ENCODE measurements around the gene ATXN7L2. TPM values are rescaled to one million over a fixed set of nuclear protein-coding genes. Genes with fewer than 3 reads are reported as not detected.
A peak's percentile ranks its signal among the peaks of the same experiment; 100 is the strongest.

The ATXN7L2 gene
- 6.4 and 6.8 TPM in 2 replicates for total RNA-seq
- long read RNA-seq, partial matches to known transcripts: 0 of 1 reads
- long read RNA-seq, other reads (novel, unspliced or antisense): 1 of 1 reads

- Mint-ChIP-seq H3K27ac (ENCODE audit: unreplicated experiment) (peak within 1 kb of the TSS; percentile 84), H3K36me3 (ENCODE audit: unreplicated experiment) (peaks cover 6% of the 10 kb centered on the region), H3K4me3 (ENCODE audit: unreplicated experiment) (peak within 1 kb of the TSS; percentile 94), H3K4me1 (ENCODE audit: unreplicated experiment) (peaks cover 23% of the 10 kb centered on the region), H3K9me3 (ENCODE audit: unreplicated experiment) (no peaks in the 10 kb centered on the region), H3K27me3 (ENCODE audit: unreplicated experiment) (peaks cover 31% of the 10 kb centered on the region)
- TF ChIP-seq CTCF (IDR thresholded peaks at IDR 0.05): no peak
- peak; percentile 98 for DNase-seq (ENCODE audit: extremely low spot score, unreplicated experiment)
These were observed at the start of gene ATXN7L2 for GRCh38 chr1:109483672-109484518. Gene ATXN7L2, plus strand, starts transcription at chr1:109483905. Its CDS starts 49 bp downstream, at chr1:109483954.

GRCh38 chr1:109434484-109434883 is 49.2 kb upstream of the ATXN7L2 start:
- no peak overlapping the region for H3K27ac Mint-ChIP-seq (ENCODE audit: unreplicated experiment)
- no peaks in the 10 kb centered on the region for H3K4me1 Mint-ChIP-seq (ENCODE audit: unreplicated experiment)
- DNase-seq (ENCODE audit: extremely low spot score, unreplicated experiment): no peak
- no peaks in the 10 kb centered on the region for H3K9me3 Mint-ChIP-seq (ENCODE audit: unreplicated experiment)
- no peak overlapping the region for H3K4me3 Mint-ChIP-seq (ENCODE audit: unreplicated experiment)
- no peaks in the 10 kb centered on the region for H3K36me3 Mint-ChIP-seq (ENCODE audit: unreplicated experiment)
- H3K27me3 Mint-ChIP-seq (ENCODE audit: unreplicated experiment): peaks cover 2% of the 10 kb centered on the region
- no peak for TF ChIP-seq CTCF (IDR thresholded peaks at IDR 0.05)

- DNase-seq (ENCODE audit: extremely low spot score, unreplicated experiment): no peak
- Mint-ChIP-seq H3K4me3 (ENCODE audit: unreplicated experiment) (no peak overlapping the region), H3K27me3 (ENCODE audit: unreplicated experiment) (peaks cover 2% of the 10 kb centered on the region), H3K27ac (ENCODE audit: unreplicated experiment) (no peak overlapping the region), H3K36me3 (ENCODE audit: unreplicated experiment) (no peaks in the 10 kb centered on the region), H3K4me1 (ENCODE audit: unreplicated experiment) (no peaks in the 10 kb centered on the region), H3K9me3 (ENCODE audit: unreplicated experiment) (no peaks in the 10 kb centered on the region)
- TF ChIP-seq CTCF (IDR thresholded peaks at IDR 0.05): no peak
These were observed 44.9 kb upstream of the ATXN7L2 start for GRCh38 chr1:109438798-109439297.

GRCh38 chr1:109441069-109441468 is 42.6 kb upstream of the ATXN7L2 start:
- no peak for DNase-seq (ENCODE audit: extremely low spot score, unreplicated experiment)
- Mint-ChIP-seq H3K9me3 (ENCODE audit: unreplicated experiment) (no peaks in the 10 kb centered on the region), H3K4me3 (ENCODE audit: unreplicated experiment) (no peak overlapping the region), H3K36me3 (ENCODE audit: unreplicated experiment) (no peaks in the 10 kb centered on the region), H3K27ac (ENCODE audit: unreplicated experiment) (no peak overlapping the region), H3K4me1 (ENCODE audit: unreplicated experiment) (no peaks in the 10 kb centered on the region), H3K27me3 (ENCODE audit: unreplicated experiment) (peaks cover 10% of the 10 kb centered on the region)
- TF ChIP-seq CTCF (IDR thresholded peaks at IDR 0.05): no peak

- H3K4me3 Mint-ChIP-seq (ENCODE audit: unreplicated experiment): no peak overlapping the region
- no peaks in the 10 kb centered on the region for H3K9me3 Mint-ChIP-seq (ENCODE audit: unreplicated experiment)
- peaks cover 31% of the 10 kb centered on the region for H3K27me3 Mint-ChIP-seq (ENCODE audit: unreplicated experiment)
- no peaks in the 10 kb centered on the region for H3K36me3 Mint-ChIP-seq (ENCODE audit: unreplicated experiment)
- no peaks in the 10 kb centered on the region for H3K4me1 Mint-ChIP-seq (ENCODE audit: unreplicated experiment)
- H3K27ac Mint-ChIP-seq (ENCODE audit: unreplicated experiment): no peak overlapping the region
- DNase-seq (ENCODE audit: extremely low spot score, unreplicated experiment): no peak
- TF ChIP-seq CTCF (IDR thresholded peaks at IDR 0.05): no peak
These were observed 40.2 kb upstream of the ATXN7L2 start for GRCh38 chr1:109443476-109443875.

All from osteocyte (in vitro differentiated cells).